HS-5 (cell line): ENCODE results near the gene NBEAL2.

Experiments
- DNase-seq: peaks from one replicate; pipeline ENCODE4 v3.0.0-alpha.2; 2012; ENCODE audit warnings: low read depth

Gene NBEAL2, protein sequence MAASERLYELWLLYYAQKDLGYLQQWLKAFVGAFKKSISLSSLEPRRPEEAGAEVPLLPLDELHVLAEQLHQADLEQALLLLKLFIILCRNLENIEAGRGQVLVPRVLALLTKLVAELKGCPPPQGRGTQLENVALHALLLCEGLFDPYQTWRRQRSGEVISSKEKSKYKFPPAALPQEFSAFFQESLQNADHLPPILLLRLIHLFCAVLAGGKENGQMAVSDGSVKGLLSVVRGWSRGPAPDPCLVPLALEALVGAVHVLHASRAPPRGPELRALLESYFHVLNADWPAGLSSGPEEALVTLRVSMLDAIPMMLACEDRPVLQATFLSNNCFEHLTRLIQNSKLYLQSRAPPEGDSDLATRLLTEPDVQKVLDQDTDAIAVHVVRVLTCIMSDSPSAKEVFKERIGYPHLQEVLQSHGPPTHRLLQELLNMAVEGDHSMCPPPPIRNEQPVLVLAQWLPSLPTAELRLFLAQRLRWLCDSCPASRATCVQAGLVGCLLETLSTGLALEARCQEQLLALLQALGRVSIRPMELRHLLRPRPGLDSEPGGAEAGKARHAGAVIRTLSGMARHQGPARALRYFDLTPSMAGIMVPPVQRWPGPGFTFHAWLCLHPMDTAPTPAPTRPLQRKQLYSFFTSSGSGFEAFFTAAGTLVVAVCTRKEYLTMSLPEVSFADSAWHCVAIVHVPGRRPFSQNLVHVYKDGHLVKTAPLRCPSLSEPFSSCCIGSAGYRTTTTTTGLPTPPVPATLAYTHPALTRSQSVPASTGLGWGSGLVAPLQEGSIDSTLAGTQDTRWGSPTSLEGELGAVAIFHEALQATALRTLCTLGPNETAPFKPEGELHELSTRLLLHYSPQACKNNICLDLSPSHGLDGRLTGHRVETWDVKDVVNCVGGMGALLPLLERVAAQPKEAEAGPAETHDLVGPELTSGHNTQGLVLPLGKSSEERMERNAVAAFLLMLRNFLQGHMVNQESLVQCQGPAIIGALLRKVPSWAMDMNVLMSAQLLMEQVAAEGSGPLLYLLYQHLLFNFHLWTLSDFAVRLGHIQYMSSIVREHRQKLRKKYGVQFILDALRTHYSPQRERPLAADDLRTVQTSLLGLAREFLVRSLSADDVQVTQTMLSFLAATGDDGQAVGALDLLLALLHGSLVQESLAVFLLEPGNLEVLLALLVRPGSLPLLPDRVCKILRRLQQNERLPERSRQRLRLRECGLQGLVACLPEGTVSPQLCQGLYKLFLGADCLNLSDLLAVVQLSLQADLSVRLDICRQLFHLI (N-terminal part only)

DNA sequence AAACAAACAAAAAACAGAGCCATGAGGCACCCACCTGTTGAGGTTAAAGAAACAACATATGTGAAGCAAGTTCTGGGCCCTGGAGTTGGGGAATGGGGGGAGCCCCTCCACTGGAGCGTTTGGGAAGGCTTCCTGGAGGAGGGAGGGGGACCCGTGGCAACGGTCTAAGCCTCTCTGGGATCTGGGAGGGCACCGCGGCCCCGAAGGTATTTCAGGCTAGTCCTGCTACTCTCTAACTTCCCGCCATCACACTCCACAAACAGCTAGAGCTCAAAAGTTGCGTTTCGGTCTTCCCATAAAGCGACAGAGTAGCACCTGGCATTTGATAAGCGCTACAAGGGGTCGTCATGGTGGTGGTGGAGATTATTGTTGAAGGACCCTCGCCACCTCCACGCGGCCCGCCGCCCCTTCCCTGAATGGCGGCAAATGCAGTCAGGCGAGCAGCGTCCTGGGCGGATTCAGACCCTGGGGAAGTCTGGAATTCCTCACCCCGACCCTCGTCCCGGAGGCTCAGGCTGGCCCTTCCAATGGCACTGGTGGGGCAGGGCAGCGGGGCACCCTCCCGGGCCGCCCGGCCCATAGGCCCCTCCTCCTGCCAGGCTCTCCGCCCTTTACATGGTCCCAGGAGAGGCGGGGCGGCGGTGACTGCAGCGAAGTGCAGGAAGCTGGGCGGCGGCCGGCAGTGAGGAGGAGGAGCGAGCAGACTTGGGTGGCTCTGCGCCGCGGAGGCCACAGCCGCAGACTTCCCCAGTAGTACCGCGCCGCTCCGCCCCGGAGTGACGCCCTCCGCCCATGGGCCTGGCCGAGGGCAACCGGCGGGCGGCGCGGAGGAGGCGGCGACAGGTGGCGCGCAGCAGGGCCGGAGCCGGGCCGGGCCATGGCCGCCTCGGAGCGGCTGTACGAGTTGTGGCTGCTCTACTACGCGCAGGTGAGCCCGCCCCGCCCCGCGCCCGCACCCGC is at the start of gene NBEAL2:
Gene NBEAL2, plus strand, starts transcription at position 682 of the 960 bp plus-strand sequence. Its CDS starts 196 bp downstream, at position 878.
- DNase-seq, result peak; percentile 56

DNA sequence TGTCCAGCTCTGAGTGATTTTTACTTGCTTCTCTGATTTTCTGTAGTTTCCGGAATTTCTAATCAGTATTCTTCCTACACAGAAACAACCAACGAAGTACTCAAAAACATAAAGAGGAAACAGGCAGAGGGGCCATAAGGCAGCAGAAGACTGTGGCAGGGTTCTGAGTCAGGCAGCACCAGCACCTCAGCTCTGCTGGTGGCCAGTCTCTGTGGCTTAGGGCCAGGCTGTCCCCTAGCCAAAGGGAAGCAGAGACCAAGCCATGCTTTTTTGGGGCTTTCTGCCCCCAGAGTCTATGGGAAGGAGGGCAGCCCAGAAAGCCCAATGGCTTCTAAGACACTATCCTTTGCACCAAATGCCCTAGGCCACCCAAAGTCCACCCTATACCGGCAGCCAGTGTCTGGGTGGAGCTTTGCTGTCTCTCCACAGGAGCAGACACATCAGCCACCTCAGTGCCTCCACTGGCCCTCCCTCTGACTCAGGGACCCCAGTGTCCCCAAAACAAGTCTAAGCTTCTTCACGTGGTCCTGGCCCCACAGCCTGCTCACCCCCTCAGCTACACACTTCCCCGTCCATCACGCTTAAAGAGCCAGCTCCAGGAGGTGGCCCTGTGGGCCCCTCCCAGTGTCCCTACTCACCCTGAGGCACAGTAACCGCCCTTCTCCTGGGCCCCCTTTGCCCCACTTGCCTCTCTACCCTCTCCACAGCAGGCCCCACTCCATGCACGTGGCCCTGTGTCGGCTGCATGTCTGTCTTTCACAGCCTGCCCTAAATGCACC is 49.1 kb upstream of the NBEAL2 start:
- no peak for DNase-seq

DNA sequence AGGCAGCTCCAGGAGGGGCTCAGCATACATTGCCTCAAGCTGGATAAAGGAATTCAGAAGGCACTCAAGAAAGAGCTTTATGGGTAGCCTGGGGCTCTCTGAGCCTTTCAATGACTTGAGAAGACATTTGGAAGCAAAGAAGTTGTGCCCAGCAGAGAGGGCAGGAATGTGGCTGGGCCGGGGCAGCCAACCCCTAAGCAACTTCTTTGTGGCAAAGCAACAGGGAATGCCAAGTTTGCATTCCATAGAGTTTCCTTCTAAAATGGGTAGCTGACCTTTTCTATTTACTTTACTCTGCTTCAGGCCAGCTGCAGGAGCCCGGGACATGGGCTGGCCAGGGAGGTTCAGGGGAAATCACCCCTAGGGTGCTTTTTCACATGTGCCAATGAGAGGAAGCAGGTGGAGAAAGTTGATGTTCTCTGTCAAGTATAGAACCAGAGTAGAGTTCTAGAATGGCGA is 48.5 kb upstream of the NBEAL2 start:
- DNase-seq, result no peak

DNA sequence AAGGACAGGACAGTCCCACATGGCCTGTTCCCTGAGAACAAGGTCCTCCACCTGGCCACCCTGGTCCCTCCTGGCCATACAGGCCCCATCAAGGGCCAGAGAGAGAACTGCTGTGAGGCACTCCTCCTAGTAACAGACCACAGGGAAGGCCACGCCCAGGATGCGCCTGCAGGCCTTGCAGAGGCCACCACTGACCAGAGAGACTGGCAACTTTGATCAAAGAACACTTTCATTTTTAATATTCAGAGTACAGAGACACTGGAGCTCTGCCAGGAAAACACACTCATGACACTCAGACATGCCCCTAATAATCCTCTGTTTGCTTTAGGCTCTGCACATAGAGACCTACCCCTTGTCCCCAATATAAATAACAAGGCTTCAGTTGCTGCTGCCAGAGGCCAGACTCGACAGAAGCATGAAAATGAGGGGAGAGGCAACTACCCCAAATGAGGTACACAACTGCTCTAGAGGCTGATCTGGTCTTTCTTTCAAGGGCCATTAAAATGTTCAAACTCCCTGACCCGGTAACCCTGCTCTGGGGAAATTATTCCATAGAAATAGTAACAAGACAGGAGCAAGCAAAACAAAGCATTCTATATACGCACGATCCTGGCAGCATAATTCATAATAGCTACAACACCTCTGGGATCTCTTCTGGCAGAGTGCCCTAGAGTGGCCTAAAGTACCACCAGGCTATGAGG is 47.7 kb upstream of the NBEAL2 start:
- no peak for DNase-seq

DNA sequence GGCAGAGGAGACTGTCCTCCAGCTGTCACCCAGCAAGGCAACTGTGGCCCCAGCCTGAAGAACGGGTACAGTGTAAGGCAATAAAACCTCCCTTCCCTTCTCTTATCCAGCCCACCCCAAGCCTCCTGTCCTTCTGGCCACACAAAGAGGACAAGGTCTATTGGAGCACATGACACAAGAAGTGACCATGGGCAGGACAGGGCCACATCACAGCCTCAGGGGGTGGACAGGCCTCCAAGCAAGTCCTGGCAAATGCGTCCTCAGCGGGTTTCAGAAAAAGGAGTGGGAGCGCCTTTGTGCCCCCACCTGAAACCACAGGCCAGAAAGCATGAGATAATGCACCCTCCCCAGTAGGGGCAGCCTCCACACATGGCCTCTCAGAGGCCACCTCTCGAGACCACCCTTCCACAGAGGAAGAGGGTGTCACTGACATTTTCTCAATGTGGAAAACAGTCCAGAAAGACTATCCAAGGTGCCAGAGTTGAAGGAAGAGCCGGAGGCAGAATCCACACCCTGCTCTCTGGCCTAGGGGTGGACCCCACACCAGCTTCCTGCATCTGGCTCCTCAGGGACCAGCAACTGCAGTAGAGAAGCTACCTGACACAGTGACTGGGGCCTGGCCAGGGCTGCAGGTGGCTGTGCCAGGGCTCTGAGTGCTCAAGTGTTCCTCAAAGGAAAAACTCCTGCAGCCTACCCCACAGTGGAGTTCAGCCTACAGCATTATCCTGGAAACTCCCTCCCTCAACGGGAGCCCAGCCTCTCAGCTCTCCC is 46.8 kb upstream of the NBEAL2 start:
- no peak for DNase-seq

DNA sequence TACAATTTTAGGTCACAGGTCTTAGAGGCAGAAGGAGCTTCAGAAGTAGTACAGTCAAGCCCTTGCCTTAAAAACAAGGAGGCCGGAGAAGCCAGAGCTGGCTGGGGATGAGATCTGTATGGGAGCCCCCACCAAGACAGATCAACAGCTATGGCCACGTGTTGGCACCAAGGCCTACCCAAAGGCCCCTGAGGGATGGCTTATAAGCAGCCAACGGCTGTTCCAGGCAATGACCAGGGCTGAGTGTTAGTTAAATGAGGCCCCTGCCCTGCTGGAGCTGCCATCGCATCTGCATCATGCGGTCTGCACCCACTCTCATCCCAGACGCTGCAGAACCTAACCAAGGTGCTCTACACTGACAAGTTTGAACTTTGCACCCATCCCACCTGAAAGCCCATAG is 46.2 kb upstream of the NBEAL2 start:
- DNase-seq, result no peak

DNA sequence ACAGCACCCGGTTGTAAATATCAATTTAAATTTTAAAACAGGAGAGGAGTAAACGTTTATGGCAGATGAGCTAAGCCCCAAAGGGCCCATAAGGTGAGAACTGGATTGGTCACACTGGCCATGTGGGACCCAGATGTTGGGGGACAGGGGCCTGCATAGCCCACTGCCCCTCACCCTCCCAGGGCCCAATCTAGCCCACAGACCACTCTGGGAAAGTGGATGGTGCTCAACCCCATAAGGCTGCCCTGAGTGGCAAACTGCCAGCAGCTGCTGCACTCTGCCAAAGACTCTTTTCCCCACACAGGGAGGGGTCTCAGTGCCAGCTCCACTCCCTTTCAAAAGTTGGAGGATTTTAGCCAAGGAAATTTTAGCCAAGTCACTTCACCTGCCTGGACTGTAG is 45.4 kb upstream of the NBEAL2 start:
- no peak for DNase-seq

DNA sequence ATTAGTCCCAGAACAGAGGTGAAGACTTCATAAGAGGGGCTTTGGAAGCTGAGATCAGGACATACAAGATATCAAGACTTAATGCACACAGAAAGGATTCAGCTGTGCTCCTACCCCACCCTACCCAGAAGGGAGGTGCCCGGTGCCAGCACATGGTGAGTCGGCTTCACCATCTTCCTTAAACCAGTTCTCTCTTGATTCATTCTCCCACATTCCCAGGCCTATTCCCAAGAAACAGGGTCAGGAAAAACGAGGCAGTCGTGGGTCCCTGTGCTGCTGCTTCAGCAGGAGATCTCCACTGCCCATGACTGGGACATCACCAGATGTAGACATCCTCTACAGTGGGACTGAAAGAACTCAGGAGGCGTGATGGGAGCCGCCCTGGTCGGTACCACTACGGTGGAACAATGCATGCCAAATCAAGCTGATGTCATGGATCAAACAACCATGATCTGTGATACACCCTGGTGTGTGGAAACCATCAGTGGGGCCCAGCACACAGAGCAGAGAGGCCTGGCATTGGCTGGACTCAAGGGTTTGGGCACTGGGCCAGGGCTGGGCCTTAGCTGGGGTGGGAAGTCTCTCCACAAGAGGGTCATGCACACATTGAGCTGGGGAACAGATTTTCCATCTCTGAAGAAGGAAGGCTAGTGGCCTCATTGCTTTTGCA is 44.8 kb upstream of the NBEAL2 start:
- peak; percentile 44 for DNase-seq

DNA sequence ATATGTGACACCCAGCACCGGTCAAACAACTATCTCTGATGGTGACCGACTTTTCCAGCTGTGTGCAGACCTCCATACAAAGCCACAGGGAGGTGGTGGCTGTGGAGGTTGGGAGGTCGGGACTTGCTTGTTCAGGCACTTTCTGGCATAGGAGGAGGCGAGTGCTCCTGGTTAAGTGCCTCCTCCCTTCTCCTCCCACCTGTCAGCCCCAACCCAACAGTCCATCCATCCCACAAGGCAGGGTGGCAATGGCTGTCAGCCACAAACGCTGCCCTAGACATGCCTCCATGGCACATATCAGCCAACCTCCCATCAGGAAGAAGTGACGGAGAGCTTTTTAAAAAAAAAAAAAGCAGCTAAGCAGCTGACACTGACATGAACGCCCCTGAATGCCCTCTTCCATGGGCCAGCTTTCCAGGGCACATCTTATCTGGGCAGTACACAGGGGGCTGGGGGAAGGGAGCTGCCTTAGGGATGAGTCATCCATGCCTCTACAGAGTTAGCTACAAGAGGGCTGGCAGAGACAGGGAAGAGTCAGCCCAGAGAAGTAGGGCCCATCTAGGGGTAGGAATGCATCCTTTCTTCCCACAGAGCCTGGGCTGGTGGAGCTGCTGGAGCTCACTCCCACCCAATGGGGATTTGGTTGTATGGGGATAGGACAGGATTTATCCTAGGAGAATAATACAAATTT is 44.2 kb upstream of the NBEAL2 start:
- DNase-seq, result peak; percentile 91

DNA sequence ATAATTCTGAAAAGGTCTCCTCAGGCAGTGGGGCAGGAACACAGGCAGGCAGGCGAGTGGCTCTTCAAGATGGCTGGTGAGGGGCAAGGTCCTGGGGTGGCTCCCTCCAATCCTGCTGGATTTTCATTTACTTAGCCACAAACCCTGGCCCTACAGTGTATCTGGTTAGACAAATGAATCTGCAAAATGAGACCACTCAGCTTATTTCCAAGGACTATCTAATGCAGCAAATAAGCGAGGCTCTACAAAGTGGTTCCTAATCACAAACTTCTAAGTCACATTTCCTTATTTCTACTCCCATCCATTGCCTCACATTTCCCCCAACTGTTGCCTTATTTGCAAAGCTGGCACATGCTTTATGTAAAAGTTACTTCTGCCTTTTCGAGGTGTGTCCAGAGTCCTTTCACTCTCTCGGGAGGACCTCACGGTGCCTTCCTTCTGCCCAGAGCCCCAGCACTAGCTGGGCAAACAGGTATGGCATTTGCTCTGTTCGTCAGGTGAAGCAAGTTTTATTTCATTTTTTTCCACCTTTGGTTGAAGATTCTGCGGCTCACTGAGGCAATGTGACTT is 43.4 kb upstream of the NBEAL2 start:
- DNase-seq, result no peak

DNA sequence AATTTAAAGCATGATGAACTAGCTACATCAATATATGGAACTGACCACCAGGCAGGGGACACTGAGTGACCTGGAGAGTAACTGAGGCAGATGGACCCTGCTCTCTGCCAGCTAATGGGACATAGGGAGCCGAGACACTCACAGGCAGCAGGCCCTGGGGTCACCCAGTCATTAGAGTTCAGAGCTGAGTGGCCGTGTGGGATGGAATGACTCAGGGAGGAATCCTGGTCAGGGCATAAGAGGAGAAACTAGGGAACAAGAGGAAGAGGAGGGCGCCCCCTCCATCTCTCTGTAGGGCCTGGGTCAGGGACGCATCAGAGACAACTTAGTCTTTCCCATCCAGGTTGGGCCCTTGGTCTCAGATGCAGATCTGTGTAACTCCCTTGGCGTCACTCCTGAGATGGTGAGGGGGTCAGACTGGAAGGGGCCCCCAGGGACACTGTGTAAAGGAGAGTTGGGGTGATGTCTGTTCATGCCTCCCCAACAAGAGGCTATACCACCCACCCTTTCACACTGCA is 42.7 kb upstream of the NBEAL2 start:
- no peak for DNase-seq

DNA sequence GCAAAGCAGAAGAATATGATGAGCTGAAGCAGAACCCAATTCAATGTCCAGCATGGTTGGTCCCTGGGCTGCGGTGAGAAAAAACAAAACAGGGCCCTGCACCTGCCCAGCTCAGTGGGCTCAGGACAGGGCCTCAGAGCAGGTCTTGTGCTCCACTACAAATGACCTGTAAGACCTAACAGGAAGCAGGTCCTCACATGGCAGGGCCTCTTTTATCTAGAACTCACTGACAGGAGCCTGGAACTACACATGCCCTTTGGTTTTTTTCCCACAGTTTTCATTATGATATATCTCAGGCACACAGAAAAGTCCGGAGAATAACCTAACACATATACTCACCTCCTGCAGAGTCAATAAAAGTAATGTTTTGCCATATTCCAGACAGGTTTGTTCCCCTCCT is 41.3 kb upstream of the NBEAL2 start:
- no peak for DNase-seq

DNA sequence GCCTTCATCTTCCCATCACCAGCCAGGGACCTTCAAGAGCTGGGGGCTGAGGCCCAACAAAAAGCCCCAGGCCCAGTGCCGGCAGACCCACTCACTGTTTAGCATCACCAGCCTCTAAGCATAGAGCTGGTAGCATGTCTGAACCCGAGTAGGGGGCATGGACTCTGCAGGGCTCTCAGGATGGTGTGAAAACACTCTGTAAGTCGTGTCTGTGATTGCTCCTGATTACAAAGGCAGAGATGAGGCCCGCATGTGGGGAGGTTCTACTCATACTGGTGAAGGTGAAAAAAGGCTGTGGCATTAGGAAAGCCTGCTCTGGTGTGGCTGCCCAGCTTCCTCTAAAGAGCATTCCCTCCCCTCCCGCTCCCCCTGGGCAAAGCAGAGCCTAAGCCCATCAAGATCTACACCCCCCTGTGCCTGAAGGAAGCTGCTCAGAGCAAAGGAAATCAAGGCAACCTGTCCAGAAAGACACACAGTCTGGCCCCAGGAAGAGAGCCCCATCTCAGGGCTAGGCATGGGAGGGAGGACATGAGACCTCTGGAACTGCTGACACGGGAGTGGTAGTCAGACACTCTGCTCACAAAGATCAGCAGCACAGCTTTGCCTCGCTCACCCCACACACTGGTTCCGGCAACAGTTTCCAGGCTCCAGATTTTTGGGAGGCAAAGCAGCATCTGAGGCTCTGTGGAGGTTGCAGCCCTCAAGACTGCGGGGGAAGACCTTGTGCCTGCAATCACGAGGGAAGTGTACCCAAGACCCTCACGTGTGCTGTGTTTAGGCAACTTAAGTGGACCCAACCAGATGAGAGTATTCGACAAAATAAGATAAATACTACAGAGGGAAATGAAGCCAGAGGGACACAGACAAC is 39.7 kb upstream of the NBEAL2 start:
- DNase-seq, result no peak

DNA sequence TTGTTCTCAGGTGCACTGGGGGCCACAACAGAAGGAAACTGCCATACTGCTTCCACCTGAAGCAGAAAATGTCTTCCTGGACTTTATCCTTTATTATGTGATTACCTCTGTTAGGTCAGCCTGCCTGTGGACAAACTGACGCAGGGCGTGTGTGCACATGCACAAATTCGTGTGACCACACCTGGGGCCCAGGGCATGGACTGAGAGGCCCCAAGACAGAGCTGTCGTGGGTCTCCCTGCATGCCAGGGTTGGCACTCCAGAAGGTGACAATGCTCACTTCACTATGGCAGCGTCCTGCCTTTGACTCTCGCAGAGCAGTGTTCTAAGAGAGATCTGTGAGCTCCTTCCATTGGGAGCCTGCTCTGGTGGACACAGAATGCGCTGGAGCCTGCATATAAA is 37.4 kb upstream of the NBEAL2 start:
- no peak for DNase-seq

DNA sequence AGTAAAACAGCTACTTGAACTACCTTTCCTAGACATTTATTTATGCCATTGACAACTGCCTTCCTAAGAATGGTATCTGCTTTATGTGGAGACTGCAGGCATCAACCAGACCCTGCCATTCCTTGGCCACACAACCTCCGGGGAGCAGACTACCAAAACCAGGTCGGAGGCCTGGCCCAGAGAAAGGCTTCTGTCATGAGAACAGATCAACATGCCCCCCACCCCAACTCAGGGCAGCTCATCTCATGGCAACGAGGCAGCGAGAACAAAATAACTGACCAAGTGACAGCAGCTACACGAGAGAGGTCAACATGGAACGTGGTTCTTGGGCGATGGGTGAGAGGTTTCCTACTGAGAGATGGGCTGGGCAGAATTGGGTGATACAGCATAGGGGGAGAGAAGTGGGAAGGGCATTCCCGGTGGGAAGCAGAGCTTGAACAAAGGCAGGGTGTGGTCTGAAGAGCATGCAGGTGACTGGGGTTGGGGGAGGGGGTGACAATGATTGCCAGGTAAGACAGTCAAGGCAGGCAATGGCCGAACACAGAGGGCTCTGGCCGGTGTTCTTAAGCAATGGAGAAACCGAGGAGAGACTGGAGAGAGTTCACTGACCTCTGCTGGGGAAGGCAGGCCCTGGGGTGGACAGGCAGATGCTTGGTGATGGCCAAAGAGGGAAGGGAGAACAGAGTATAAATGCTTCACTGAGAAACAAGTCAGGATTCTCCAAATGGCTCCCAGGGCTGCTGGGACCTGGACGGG is 36.8 kb upstream of the NBEAL2 start:
- DNase-seq, result no peak
